ENCODE results near the gene ZNF568.

- TF ChIP-seq EP300 (IDR thresholded peaks at IDR 0.05; ENCODE audit: borderline replicate concordance) (no peak), REST (IDR thresholded peaks at IDR 0.05; ENCODE audit: low read depth) (no peak), TAF1 (IDR thresholded peaks at IDR 0.05; ENCODE audit: low read depth) (no peak), TEAD4 (IDR thresholded peaks at IDR 0.05) (no peak), ZBTB7A (IDR thresholded peaks at IDR 0.05; ENCODE audit: low read depth) (no peak), YY1 (IDR thresholded peaks at IDR 0.05; ENCODE audit: low read depth) (no peak), NFIC (IDR thresholded peaks at IDR 0.05) (no peak), CREB1 (IDR thresholded peaks at IDR 0.05; ENCODE audit: low read depth) (no peak), MAX (IDR thresholded peaks at IDR 0.05) (no peak), FOXM1 (IDR thresholded peaks at IDR 0.05; ENCODE audit: borderline replicate concordance, low read depth) (no peak), RAD21 (IDR thresholded peaks at IDR 0.05; ENCODE audit: low read depth) (no peak)
Observed at GRCh38 chr19:36962346-36962745, 46.2 kb downstream of the ZNF568 start.

Data from Ishikawa (cell line).